Measurements from ENCODE around the gene NIT1. TPM values are rescaled to one million over a fixed set of nuclear protein-coding genes. Genes with fewer than 3 reads are reported as not detected.

NIT1 gene
- total and polyA plus RNA-seq, 7 donors: 24.4 to 66.6 (median 39.6) TPM

DNA sequence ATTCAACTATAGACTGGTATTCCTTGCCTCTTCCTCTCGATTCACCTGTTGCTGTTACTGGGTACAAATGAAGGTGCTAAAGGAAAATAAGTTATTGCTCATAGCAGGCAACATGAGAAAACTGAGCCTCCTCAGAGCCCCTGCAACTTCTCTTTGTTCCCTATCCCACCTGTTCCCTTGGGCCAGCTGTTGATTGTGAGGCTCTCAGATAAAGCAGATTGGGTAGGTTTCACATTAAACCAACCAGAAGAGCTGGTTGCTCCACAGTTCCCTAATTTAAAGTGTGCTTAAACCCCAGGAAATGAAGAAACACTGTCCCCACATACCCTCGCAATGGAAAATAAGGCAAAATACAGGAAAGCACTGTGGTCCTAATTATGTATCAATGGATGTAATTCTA, 9.7 kb downstream of the NIT1 start:
- H3K4me3 ChIP-seq: no peak overlapping the region
- H3K27ac ChIP-seq: no peak overlapping the region
- no peak for TF ChIP-seq POLR2AphosphoS5 (IDR thresholded peaks at IDR 0.05)
- TF ChIP-seq, protein P1, sequence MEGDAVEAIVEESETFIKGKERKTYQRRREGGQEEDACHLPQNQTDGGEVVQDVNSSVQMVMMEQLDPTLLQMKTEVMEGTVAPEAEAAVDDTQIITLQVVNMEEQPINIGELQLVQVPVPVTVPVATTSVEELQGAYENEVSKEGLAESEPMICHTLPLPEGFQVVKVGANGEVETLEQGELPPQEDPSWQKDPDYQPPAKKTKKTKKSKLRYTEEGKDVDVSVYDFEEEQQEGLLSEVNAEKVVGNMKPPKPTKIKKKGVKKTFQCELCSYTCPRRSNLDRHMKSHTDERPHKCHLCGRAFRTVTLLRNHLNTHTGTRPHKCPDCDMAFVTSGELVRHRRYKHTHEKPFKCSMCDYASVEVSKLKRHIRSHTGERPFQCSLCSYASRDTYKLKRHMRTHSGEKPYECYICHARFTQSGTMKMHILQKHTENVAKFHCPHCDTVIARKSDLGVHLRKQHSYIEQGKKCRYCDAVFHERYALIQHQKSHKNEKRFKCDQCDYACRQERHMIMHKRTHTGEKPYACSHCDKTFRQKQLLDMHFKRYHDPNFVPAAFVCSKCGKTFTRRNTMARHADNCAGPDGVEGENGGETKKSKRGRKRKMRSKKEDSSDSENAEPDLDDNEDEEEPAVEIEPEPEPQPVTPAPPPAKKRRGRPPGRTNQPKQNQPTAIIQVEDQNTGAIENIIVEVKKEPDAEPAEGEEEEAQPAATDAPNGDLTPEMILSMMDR (IDR thresholded peaks at IDR 0.05): no peak
- no peak for TF ChIP-seq EP300 (IDR thresholded peaks at IDR 0.05)
- TF ChIP-seq POLR2A (IDR thresholded peaks at IDR 0.05): no peak
- DNase-seq: no peak
- H3K9me3 ChIP-seq: no peaks in the 10 kb centered on the region
- WGBS, 2 donors: 83 to 88% methylated on average over 2 of the region's 2 CpGs
- H3K36me3 ChIP-seq: peaks cover 10 to 74% (median 40%) of the 10 kb centered on the region in 4 donors
- no peaks in the 10 kb centered on the region for H3K27me3 ChIP-seq
- intact Hi-C loops (cut with DNase I): no loop called here
- H3K4me1 ChIP-seq: peaks cover 0 to 39% (median 35%) of the 10 kb centered on the region in 4 donors

DNA sequence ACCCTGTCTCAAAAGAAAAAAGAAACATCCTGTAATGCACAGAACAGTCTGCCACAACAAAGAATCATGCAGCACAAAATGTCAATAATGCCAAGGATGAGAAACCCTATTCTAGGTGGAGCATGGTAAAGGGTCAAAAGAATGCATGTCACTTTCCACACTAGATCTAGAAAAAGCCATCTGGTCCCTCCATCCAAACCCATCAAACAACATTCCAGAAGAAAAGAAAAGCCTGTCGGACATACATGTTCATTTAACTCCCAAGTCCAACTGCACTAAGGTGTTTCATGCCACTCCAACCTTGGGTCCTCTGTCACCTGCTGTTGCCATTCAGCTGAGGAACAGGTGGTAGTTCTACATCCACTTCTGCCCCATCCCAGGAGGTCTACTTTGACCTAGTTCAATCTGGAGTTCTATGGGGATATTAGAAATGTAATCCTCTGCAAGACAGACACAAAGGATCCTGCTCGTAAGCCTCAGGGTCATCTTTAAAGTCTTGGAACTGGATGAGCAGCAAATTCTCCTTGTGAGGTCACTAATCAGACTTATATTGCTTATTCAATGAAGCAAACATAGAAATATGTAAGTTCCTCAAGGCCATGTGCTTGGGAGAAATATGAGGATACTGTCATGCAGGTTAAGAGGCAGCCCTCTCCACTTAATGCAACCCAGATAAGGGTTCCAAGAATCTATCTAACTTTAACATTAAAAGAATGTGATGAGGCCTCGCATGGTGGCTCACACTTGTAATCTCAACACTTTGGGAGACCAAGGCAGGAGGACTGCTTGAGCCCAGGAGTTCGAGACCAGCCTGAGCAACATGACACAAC, 10.9 kb downstream of the NIT1 start:
- Histone ChIP-seq H3K9me3 (no peaks in the 10 kb centered on the region), H3K36me3 (peaks cover 10 to 62% (median 29%) of the 10 kb centered on the region in 4 donors), H3K4me1 (peaks cover 0 to 46% (median 41%) of the 10 kb centered on the region in 4 donors), H3K4me3 (no peak overlapping the region), H3K27ac (no peak overlapping the region), H3K27me3 (no peaks in the 10 kb centered on the region)
- intact Hi-C loops (cut with DNase I): no loop called here
- TF ChIP-seq, protein P1 (IDR thresholded peaks at IDR 0.05): no peak
- TF ChIP-seq EP300 (IDR thresholded peaks at IDR 0.05) (no peak), POLR2AphosphoS5 (IDR thresholded peaks at IDR 0.05) (no peak)
- no peak for DNase-seq
- WGBS, 2 donors: 96 to 98% methylated on average over 4 of the region's 4 CpGs

- Histone ChIP-seq H3K27ac (no peak overlapping the region), H3K27me3 (no peaks in the 10 kb centered on the region), H3K9me3 (no peaks in the 10 kb centered on the region), H3K4me1 (peaks cover 0 to 55% (median 49%) of the 10 kb centered on the region in 4 donors), H3K4me3 (no peak overlapping the region), H3K36me3 (peaks cover 10 to 50% (median 22%) of the 10 kb centered on the region in 4 donors)
- no peak for TF ChIP-seq POLR2AphosphoS5 (IDR thresholded peaks at IDR 0.05)
- TF ChIP-seq, protein P1 (IDR thresholded peaks at IDR 0.05): no peak
- TF ChIP-seq POLR2A (IDR thresholded peaks at IDR 0.05): no peak
- no peak for TF ChIP-seq EP300 (IDR thresholded peaks at IDR 0.05)
- intact Hi-C loops (cut with DNase I): no loop called here
- DNase-seq: no peak
- WGBS, 2 donors: 70 to 75% methylated on average over 1 of the region's 1 CpG
Measured at GRCh38 chr1:161130266-161130665, 12.4 kb downstream of the NIT1 start.

DNA sequence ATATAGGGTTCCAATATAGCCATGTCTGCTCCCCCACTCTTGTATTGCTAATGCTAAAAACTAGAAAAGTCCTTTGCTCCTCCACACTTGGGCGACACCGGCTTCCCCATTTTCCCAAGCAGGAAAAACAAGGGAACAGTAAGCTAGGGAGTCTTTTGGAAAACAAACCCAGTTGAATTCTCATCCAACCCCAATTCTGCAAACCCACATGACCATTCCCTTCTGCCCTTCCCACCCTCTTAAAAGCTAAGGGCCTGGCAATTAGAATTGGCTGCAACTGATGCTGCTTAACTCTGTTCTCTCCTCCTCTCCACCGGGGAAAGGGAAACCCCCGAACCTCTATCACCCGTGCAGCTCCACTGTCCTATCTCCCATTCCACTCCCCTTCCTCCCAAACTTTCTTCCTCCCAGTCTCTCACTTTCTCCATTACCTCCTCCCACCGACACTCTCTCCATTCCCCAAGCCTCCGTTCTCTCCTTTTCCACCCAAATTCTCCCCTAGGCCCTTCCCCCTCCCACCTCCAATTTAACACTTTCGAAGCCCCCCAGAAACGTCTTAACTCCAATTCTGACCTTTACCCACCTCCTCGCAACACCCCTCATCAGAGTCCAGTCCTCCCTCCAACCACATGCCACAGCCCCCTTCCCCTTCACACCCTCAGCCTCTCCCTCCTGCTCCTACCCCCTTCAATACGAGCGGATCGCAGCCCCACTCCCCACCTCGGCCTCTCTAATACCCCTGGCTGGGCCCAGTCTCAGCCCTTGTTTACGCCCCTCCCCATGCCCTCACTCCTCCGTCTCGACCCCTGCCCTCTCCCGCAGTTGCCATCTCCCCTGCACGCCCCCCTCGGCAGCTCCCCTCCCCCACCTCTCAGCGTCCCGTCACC, 13.9 kb downstream of the NIT1 start:
- WGBS, 2 donors: 7% methylated on average over 22 of the region's 22 CpGs
- Histone ChIP-seq H3K4me3 (peak overlapping the region; percentile 69 to 83 (median 76)), H3K27ac (peak overlapping the region; percentile 90 to 97 (median 92)), H3K36me3 (peaks cover 10 to 35% (median 20%) of the 10 kb centered on the region in 4 donors), H3K4me1 (peaks cover 0 to 55% (median 48%) of the 10 kb centered on the region in 4 donors), H3K9me3 (no peaks in the 10 kb centered on the region), H3K27me3 (no peaks in the 10 kb centered on the region)
- intact Hi-C loops (cut with DNase I): loop anchor here (2.0 kb wide), 2 partner anchors 13 to 27 kb away; partner anchors contain the start of genes NIT1, PFDN2 and USP21
- no peak for TF ChIP-seq POLR2A (IDR thresholded peaks at IDR 0.05)
- TF ChIP-seq POLR2AphosphoS5 (IDR thresholded peaks at IDR 0.05): peak in 2 of 4 donors; percentile 8 to 33
- no peak for DNase-seq
